ENCODE data around the gene LEMD1.

- TF ChIP-seq POLR2AphosphoS5 (IDR thresholded peaks at IDR 0.05; ENCODE audit: low read depth, low read length) (no peak), REST (IDR thresholded peaks at IDR 0.05; ENCODE audit: insufficient read depth in 1 of 2, low read depth in 2 of 2, low read length in 1 of 2) (no peak)
- TF ChIP-seq, protein P1, sequence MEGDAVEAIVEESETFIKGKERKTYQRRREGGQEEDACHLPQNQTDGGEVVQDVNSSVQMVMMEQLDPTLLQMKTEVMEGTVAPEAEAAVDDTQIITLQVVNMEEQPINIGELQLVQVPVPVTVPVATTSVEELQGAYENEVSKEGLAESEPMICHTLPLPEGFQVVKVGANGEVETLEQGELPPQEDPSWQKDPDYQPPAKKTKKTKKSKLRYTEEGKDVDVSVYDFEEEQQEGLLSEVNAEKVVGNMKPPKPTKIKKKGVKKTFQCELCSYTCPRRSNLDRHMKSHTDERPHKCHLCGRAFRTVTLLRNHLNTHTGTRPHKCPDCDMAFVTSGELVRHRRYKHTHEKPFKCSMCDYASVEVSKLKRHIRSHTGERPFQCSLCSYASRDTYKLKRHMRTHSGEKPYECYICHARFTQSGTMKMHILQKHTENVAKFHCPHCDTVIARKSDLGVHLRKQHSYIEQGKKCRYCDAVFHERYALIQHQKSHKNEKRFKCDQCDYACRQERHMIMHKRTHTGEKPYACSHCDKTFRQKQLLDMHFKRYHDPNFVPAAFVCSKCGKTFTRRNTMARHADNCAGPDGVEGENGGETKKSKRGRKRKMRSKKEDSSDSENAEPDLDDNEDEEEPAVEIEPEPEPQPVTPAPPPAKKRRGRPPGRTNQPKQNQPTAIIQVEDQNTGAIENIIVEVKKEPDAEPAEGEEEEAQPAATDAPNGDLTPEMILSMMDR (IDR thresholded peaks at IDR 0.05) = no peak
Observed at GRCh38 chr1:205444300-205444930, 22.6 kb upstream of the LEMD1 start.
